ENCODE data around the gene TCP11X1. TPM values are rescaled to one million over a fixed set of nuclear protein-coding genes. Genes with fewer than 3 reads are reported as not detected.
"Not testable (repeated sequence)": the region's sequence is repeated elsewhere in the genome, so short reads cannot be mapped to it uniquely, and the experiment has no call there.

The TCP11X1 gene
- total RNA-seq, result not detected

DNA sequence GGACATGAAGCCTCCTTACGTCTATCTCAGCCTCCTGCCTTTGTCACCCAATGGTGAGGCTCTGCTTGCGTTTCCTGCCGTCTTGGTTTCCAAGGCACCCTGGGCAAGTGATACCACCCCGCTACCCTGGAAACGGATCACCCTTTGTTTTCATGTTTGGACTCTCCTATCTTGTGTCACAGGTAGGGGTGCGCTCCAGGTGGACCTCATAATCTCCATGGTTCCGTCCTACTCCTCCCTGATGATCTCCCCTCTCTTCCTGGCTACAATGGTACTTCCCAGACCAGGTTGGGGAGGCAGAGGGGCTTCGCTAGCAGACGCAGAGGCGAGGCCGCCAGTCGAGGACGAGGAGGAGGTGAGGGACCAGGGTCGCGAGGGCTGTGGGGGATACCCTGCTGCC lies at the start of gene TCP11X1:
Gene TCP11X1, plus strand, starts transcription at position 316 of the 400 bp plus-strand sequence.
- H3K27ac ChIP-seq, H3K27me3 ChIP-seq, H3K9me3 ChIP-seq, H3K4me3 ChIP-seq, H3K4me1 ChIP-seq, DNase-seq, H3K36me3 ChIP-seq: not testable (repeated sequence)

DNA sequence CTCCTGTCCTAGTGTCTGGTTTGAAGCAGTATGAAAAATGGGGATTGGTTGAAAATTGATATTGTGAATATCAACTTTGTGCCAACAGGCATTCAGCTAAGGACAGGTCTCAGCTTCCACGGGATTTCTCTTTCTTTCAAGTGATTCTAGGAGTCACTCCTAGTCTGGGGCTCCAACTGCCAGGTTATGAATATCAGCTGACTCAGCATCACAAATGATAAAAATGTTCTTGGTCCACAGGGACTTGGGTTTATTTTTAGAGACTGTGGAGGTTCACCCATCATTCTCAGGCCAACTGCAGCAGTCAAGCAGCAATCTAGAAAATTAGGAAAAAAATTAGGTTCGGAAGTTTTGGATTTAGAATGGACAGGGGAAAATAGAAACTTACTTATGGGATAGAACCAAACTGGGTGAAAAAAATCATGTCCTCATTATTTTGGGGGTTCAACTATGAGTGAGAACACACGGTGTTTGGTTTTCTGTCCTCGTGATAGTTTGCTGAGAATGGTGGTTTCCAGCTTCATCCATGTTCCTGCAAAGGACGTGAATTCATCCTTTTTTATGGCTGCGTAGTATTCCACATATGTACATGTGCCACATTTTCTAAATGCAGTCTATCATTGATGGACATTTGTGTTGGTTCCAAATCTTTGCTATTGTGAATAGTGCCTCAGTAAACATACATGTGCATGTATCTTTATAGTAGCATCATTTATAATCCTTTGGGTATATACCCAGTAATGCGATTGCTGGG lies 29.0 kb upstream of the TCP11X1 start:
- Histone ChIP-seq H3K9me3 (no peaks in the 10 kb centered on the region), H3K4me3 (no peak overlapping the region), H3K27me3 (no peaks in the 10 kb centered on the region), H3K4me1 (no peaks in the 10 kb centered on the region), H3K27ac (no peak overlapping the region), H3K36me3 (no peaks in the 10 kb centered on the region)
- DNase-seq, result no peak
- no peak for TF ChIP-seq CTCF (IDR thresholded peaks at IDR 0.05)

GRCh38 chrX:102207940-102208339 lies 7.2 kb upstream of the TCP11X1 start:
- DNase-seq, result not testable (repeated sequence)

GRCh38 chrX:102216497-102216896 lies 1.4 kb downstream of the TCP11X1 start:
- not testable (repeated sequence) for DNase-seq, H3K36me3 ChIP-seq, H3K27ac ChIP-seq, H3K4me3 ChIP-seq, H3K4me1 ChIP-seq, H3K27me3 ChIP-seq, H3K9me3 ChIP-seq

More at GRCh38 chrX:102207940-102208339, 7.2 kb upstream of the TCP11X1 start:
- H3K36me3 ChIP-seq, H3K27ac ChIP-seq, H3K4me1 ChIP-seq, H3K27me3 ChIP-seq, H3K4me3 ChIP-seq, H3K9me3 ChIP-seq: not testable (repeated sequence)

DNA sequence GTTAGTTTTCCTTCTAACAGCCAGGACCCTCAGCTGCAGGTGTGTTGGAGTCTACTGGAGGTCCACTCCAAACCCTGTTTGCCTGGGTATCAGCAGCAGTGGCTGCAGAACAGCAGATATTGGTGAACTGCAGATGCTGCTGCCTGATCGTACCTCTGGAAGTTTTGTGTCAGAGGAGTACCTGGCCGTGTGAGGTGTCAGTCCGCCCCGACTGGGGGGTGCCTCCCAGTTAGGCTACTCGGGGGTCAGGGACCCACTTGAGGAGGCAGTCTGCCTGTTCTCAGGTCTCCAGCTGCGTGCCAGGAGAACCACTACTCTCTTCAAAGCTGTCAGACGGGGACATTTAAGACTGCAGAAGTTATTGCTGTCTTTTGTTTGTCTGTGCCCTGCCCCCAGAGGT lies 20.6 kb downstream of the TCP11X1 start:
- not testable (repeated sequence) for H3K27me3 ChIP-seq, H3K4me3 ChIP-seq, H3K36me3 ChIP-seq, H3K27ac ChIP-seq, H3K9me3 ChIP-seq, H3K4me1 ChIP-seq, DNase-seq

DNA sequence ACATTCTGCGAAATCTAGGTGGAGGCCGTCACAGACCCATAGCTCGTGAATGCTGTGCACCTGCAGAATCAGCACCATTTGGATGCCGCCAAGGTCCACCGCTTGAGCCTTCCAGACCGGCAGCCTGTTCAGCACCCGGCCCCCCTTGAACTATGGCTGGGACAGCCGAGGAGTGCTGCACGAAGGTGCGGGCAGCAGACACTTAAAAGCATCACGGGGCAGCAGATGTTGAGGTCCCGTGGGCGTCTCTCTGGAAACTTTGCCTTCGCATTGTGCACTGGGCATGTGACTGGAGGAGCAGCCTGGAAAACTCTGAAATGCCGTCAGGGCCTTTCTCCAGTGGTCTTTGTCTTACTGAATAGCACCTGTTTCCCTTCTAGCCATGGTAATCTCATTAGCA lies 25.2 kb downstream of the TCP11X1 start:
- not testable (repeated sequence) for H3K4me3 ChIP-seq, H3K36me3 ChIP-seq, DNase-seq, H3K4me1 ChIP-seq, H3K9me3 ChIP-seq, H3K27ac ChIP-seq, H3K27me3 ChIP-seq

DNA sequence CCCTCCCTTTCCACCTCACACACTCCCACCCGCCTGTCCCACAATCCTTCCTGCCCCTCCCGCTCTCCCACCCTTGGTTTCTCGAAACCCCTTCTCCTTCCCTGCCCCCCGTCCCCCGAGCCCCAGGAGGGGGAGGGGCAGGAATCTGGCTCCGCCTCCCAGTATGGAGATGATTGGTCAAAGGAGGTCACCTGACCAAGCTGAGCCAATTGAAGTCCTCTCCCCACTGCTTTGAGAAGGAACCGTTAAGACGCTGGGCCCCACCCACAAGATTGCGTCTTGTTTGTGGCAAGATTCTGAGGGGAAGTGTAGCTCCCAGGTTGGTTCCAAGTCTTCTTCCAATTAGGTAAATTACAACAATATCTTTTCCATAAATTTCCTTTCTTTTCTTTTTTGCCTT lies 31.8 kb downstream of the TCP11X1 start, which contains the start of gene NXF2:
Gene NXF2, plus strand, starts transcription at position 275 of the 400 bp plus-strand sequence. CDS start 59,912 bp downstream, outside the sequence.
- not testable (repeated sequence) for H3K9me3 ChIP-seq, DNase-seq, H3K4me3 ChIP-seq, H3K4me1 ChIP-seq, H3K27me3 ChIP-seq, H3K27ac ChIP-seq, H3K36me3 ChIP-seq

GRCh38 chrX:102272231-102272630 lies 57.1 kb downstream of the TCP11X1 start:
- H3K4me1 ChIP-seq, H3K4me3 ChIP-seq, DNase-seq, H3K9me3 ChIP-seq, H3K27ac ChIP-seq, H3K27me3 ChIP-seq, H3K36me3 ChIP-seq: not testable (repeated sequence)

Other genes starting within 250 kb of the TCP11X1 start
- not detected for gene TCEAL2, start 89.6 kb upstream of the TCP11X1 start, total RNA-seq
- gene TCEAL6, start 72.8 kb upstream of the TCP11X1 start, total RNA-seq, result not detected
- gene BEX5, start 59.3 kb upstream of the TCP11X1 start, total RNA-seq, result not detected
- not detected for gene NXF2, start 31.9 kb downstream of the TCP11X1 start, total RNA-seq
- not detected for gene NXF2B, start 224.7 kb downstream of the TCP11X1 start, total RNA-seq

Data from Peyer's patch (tissue), 4 donors.